Hepatocyte (in vitro differentiated cells): Measurements from ENCODE around the gene KIAA1671. TPM values are rescaled to one million over a fixed set of nuclear protein-coding genes. Genes with fewer than 3 reads are reported as not detected.

ENCODE experiments used
- DNase-seq: peaks from one replicate; pipeline ENCODE4 v3.0.0-alpha.2; 2016; ENCODE audit warnings: low spot score
- H2AFZ ChIP-seq: fragments of 200-600 bp; sonication (generic); 2 replicates; pipeline ENCODE4 v1.6.0; 2016; ENCODE audit warnings: antibody characterized with exemption, mild to moderate bottlenecking
- H3K27ac ChIP-seq: fragments of 200-600 bp; sonication (generic); 2 replicates; pipeline ENCODE4 v1.5.1; 2016; ENCODE audit warnings: mild to moderate bottlenecking
- H3K27me3 ChIP-seq: fragments of 200-600 bp; sonication (generic); 2 replicates; pipeline ENCODE4 v1.6.1; 2016
- H3K36me3 ChIP-seq: fragments of 200-600 bp; sonication (generic); replicated peaks from 2 replicates; pipeline ENCODE4 v1.5.1; 2016; ENCODE audit warnings: low read depth; ENCODE audit not compliant: insufficient read depth
- H3K4me1 ChIP-seq: fragments of 200-600 bp; sonication (generic); 2 replicates; pipeline ENCODE4 v1.5.1; 2016; ENCODE audit warnings: mild to moderate bottlenecking, moderate library complexity; ENCODE audit not compliant: insufficient read depth
- H3K4me2 ChIP-seq: fragments of 200-600 bp; sonication (generic); 2 replicates; pipeline ENCODE4 v1.6.0; 2016
- H3K4me3 ChIP-seq: fragments of 200-600 bp; sonication (generic); 2 replicates; pipeline ENCODE4 v1.5.1; 2016; ENCODE audit warnings: mild to moderate bottlenecking
- H3K79me2 ChIP-seq: fragments of 200-600 bp; sonication (generic); 2 replicates; pipeline ENCODE4 v1.6.0; 2017; ENCODE audit warnings: mild to moderate bottlenecking
- H3K9me2 ChIP-seq: fragments of 200-600 bp; sonication (generic); replicated peaks from 2 replicates; pipeline ENCODE4 v1.6.0; 2017; ENCODE audit warnings: mild to moderate bottlenecking; ENCODE audit not compliant: insufficient read depth
- H3K9me3 ChIP-seq: fragments of 200-600 bp; sonication (generic); 2 replicates; pipeline ENCODE4 v1.5.1; 2016; ENCODE audit warnings: low read depth, mild to moderate bottlenecking
- H4K20me1 ChIP-seq: fragments of 200-600 bp; sonication (generic); 2 replicates; pipeline ENCODE4 v1.6.0; 2016; ENCODE audit warnings: mild to moderate bottlenecking; ENCODE audit not compliant: insufficient read depth, poor library complexity, severe bottlenecking
- EZH2 ChIP-seq: fragments of 200-600 bp; sonication (generic); IDR thresholded peaks from 2 replicates; pipeline ENCODE4 v1.6.1; 2016; ENCODE audit warnings: antibody characterized with exemption, mild to moderate bottlenecking, borderline replicate concordance
- EZH2phosphoT487 ChIP-seq: fragments of 200-600 bp; sonication (generic); IDR thresholded peaks from one replicate; pipeline ENCODE4 v1.6.1; 2018; ENCODE audit warnings: antibody characterized with exemption, mild to moderate bottlenecking, low read depth, moderate library complexity; ENCODE audit not compliant: unreplicated experiment, severe bottlenecking
- WGBS: methylation state at CpG from one replicate; pipeline ENCODE4 v1.1.6; 2016; ENCODE audit warnings: low lambda C conversion rate; ENCODE audit errors: missing lambda C conversion rate; 5-methylcytosine and 5-hydroxymethylcytosine counted together
- polyA plus RNA-seq: library from polyadenylated mRNA; unstranded; fragments of >200 nt; fragmentation: Nextera tagmentation; extraction: Ambion mirVana; gene quantifications from 2 replicates; pipeline ENCODE4 v1.2.1, GENCODE V29; 2016
- total RNA-seq: library from RNA; depleted of rRNA; stranded (reverse); fragments of >200 nt; gene quantifications from 2 replicates; pipeline ENCODE4 v1.2.3, GENCODE V29; 2014
- TF ChIP-seq, protein P1 (sequence below): fragments of 200-600 bp; sonication (generic); IDR thresholded peaks from 2 replicates; pipeline ENCODE4 v1.5.1; 2016; ENCODE audit warnings: antibody characterized with exemption, mild to moderate bottlenecking; ENCODE audit not compliant: poor library complexity

KIAA1671 gene
- total and polyA plus RNA-seq, 2 experiments from 2014 or later, result 8.1 to 26.5 TPM

DNA sequence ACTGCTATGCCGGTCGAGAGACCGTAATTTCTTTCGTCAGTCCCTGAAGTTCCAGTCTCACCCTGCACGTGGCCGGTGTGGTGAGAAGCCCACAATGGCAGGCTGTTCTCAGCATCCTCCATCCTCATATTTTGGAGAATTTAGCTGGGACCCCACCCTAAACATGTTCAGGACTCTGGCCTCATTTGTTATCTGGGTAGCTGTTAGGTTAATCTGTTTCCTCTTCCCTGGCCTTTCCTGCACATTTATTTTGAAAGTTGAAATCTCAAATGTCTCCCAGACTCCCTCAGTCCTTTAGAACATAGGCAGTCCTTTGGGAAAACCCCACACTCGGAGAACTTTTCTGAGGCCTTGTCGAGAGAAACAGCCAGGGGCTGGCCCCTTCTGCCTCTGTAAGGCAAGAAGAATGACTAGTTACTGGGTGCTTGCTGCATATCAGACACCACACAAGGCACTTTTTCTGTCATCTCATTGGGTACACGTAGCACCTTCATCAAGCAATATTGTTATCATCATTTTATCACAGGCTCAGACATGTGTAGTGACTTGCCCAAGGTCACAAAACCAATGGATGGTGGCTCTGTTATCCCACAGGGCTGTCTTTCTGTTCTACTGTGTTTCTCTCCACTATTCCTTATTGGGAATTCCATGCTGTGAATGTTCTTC is 137.8 kb downstream of the KIAA1671 start:
- no peaks in the 10 kb centered on the region for H3K27me3 ChIP-seq
- H3K27ac ChIP-seq, result no peak overlapping the region
- no peaks in the 10 kb centered on the region for H3K9me3 ChIP-seq
- H4K20me1 ChIP-seq, result no peaks in the 10 kb centered on the region
- H3K4me3 ChIP-seq, result no peak overlapping the region
- H2AFZ ChIP-seq, result no peak overlapping the region
- TF ChIP-seq EZH2phosphoT487 (no peak), EZH2 (no peak)
- TF ChIP-seq, protein P1, sequence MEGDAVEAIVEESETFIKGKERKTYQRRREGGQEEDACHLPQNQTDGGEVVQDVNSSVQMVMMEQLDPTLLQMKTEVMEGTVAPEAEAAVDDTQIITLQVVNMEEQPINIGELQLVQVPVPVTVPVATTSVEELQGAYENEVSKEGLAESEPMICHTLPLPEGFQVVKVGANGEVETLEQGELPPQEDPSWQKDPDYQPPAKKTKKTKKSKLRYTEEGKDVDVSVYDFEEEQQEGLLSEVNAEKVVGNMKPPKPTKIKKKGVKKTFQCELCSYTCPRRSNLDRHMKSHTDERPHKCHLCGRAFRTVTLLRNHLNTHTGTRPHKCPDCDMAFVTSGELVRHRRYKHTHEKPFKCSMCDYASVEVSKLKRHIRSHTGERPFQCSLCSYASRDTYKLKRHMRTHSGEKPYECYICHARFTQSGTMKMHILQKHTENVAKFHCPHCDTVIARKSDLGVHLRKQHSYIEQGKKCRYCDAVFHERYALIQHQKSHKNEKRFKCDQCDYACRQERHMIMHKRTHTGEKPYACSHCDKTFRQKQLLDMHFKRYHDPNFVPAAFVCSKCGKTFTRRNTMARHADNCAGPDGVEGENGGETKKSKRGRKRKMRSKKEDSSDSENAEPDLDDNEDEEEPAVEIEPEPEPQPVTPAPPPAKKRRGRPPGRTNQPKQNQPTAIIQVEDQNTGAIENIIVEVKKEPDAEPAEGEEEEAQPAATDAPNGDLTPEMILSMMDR, result no peak
- no peak for DNase-seq
- no peaks in the 10 kb centered on the region for H3K36me3 ChIP-seq
- no peak overlapping the region for H3K4me2 ChIP-seq
- peaks cover 2% of the 10 kb centered on the region for H3K4me1 ChIP-seq
- WGBS, result 84% methylated on average over 9 of the region's 9 CpGs
- peaks cover 3% of the 10 kb centered on the region for H3K79me2 ChIP-seq
- no peaks in the 10 kb centered on the region for H3K9me2 ChIP-seq

DNA sequence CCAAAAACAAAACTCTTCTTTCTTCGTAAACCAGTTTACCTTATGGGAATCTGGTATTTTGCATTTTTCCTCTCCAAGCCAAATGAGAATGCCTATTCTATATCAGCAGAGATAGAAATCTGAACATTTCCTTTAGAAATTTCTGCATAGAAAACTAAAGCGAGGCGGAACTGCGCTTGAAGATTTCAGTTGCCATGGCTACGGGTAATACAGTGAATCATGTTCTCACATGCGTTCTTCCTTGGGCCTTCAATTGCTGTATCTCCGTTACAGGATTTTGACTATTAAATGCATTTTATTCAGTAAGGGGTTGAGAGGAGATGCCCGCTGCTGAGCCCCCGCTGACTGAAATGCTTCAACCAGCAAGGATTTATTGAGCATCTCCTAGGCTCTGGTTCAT is 138.9 kb downstream of the KIAA1671 start:
- Histone ChIP-seq H3K4me2 (no peak overlapping the region), H2AFZ (no peak overlapping the region), H3K27ac (no peak overlapping the region), H3K79me2 (peaks cover 3% of the 10 kb centered on the region), H3K9me3 (no peaks in the 10 kb centered on the region), H3K36me3 (no peaks in the 10 kb centered on the region), H3K9me2 (no peaks in the 10 kb centered on the region), H3K27me3 (no peaks in the 10 kb centered on the region), H4K20me1 (no peaks in the 10 kb centered on the region), H3K4me1 (no peaks in the 10 kb centered on the region), H3K4me3 (no peak overlapping the region)
- WGBS, result 95% methylated on average over 9 of the region's 9 CpGs
- no peak for DNase-seq
- TF ChIP-seq EZH2 (no peak), EZH2phosphoT487 (no peak)
- TF ChIP-seq, protein P1, result no peak

DNA sequence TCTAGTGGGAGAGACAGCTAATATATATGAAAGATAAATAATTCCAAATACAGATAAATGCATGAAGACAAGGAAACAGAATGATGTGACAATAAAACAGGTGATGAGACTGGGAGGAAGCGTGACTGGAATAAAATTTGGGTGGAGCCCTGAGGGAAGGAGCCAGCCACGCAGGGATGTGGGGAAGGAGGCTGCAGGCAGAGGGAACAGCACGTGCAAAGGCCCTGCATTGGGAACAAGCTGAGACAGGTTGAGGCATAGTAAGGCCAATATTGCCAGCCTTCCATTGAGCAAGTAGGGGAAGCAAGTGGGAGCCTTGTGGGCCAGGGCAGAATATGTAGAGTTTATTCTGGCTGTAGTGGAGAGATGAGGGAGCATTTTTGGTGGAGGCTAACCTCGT is 139.6 kb downstream of the KIAA1671 start:
- H3K27ac ChIP-seq, result no peak overlapping the region
- H3K4me3 ChIP-seq, result no peak overlapping the region
- H2AFZ ChIP-seq, result no peak overlapping the region
- WGBS, result 86% methylated on average over 4 of the region's 4 CpGs
- H3K27me3 ChIP-seq, result no peaks in the 10 kb centered on the region
- no peaks in the 10 kb centered on the region for H3K9me2 ChIP-seq
- H3K36me3 ChIP-seq, result no peaks in the 10 kb centered on the region
- no peaks in the 10 kb centered on the region for H4K20me1 ChIP-seq
- no peak for TF ChIP-seq EZH2
- TF ChIP-seq, protein P1, result no peak
- no peak overlapping the region for H3K4me2 ChIP-seq
- DNase-seq, result no peak
- H3K4me1 ChIP-seq, result no peaks in the 10 kb centered on the region
- H3K9me3 ChIP-seq, result no peaks in the 10 kb centered on the region
- peaks cover 3% of the 10 kb centered on the region for H3K79me2 ChIP-seq

DNA sequence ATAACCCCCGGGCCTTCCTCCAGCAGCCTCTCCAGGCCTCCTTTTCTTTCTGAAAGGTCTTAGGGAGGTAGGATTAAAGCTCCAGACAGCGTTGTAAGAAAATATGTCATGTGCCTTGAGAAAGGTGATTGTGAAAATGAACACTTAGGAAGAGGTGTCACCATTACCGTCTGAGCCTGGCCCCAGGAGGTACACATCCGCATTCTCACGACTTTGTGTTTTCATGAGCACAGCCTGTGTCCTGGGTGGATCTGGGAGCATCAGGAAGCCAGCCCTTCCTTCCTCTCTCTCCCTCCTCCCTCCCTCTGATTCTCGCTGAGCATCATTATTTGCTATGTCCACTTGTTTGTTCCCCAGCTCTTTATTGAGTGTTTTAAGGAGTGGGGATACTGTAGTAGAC is 142.1 kb downstream of the KIAA1671 start:
- no peak overlapping the region for H2AFZ ChIP-seq
- H3K4me3 ChIP-seq, result no peak overlapping the region
- H3K36me3 ChIP-seq, result no peaks in the 10 kb centered on the region
- no peak overlapping the region for H3K4me2 ChIP-seq
- 71% methylated on average over 6 of the region's 6 CpGs for WGBS
- TF ChIP-seq, protein P1, result no peak
- TF ChIP-seq EZH2phosphoT487, result no peak
- no peak for TF ChIP-seq EZH2
- H3K9me2 ChIP-seq, result no peaks in the 10 kb centered on the region
- no peak for DNase-seq
- no peaks in the 10 kb centered on the region for H3K27me3 ChIP-seq
- no peaks in the 10 kb centered on the region for H3K4me1 ChIP-seq
- no peaks in the 10 kb centered on the region for H3K9me3 ChIP-seq
- no peak overlapping the region for H3K27ac ChIP-seq
- no peaks in the 10 kb centered on the region for H3K79me2 ChIP-seq
- no peaks in the 10 kb centered on the region for H4K20me1 ChIP-seq
